Heart left ventricle (tissue), 13 donors: ENCODE results near the gene LHFPL3.

ENCODE experiments used
- CTCF ChIP-seq, 12 donors: fragments of 200-600 bp; sonication (generic) in 4 of 12; IDR thresholded peaks; one replicate each; pipeline versions ENCODE4 v1.5.0 to v1.8.0; 2018 to 2022; ENCODE audit warnings: antibody characterized with exemption in 12 of 12, mild to moderate bottlenecking in 5 of 12
- POLR2A ChIP-seq, 2 donors: fragments of 450-650 bp; IDR thresholded peaks; one replicate each; pipeline ENCODE4 v1.6.1; 2017; ENCODE audit warnings: antibody characterized with exemption in 2 of 2, mild to moderate bottlenecking in 2 of 2, moderate library complexity in 2 of 2
- donor health status: ischemic (EF 13 %, LVEDD 7.1; RV severe dilation, severe dysfunction).
- donor health status: DM: no; HTN: yes; CAD: no.
- donor health status: DM: no; HTN: no; CAD: no.
- donor health status: ischemic (EF 25% LVEDD 6.9; RV normal size, moderate dysfunction).
- donor health status: ischemic (EF 25% LVEDD 5.7; RV mildly dilated, moderate dysfunction).
- donor health status: ischemic (EF 35%, LVEDD 5.7; RV mildly dilated, moderate dysfunction).
- donor health status: nonischemic (EF 11% LVEDD 7.7; RV severe dilation, severe dysfunction).
- donor health status: DM: yes; HTN: yes; CAD: no.
- donor health status: PGD.
- donor health status: ischemic (EF 29% LVEDD 5.4; RV normal size, mild dysfunction).
- donor health status: nonischemic (EF 23%, LVEDD 6.1; RV moderate dilation, normal function).

- TF ChIP-seq CTCF (IDR thresholded peaks at IDR 0.05) (no peak), POLR2A (IDR thresholded peaks at IDR 0.05) (no peak)
Observed at GRCh38 chr7:104655592-104655991, 327.2 kb downstream of the LHFPL3 start.
